ENCODE results near the gene BAIAP3. TPM values are rescaled to one million over a fixed set of nuclear protein-coding genes. Genes with fewer than 3 reads are reported as not detected.

The BAIAP3 gene
- total and polyA plus RNA-seq, 2 of the 4 experiments (the other 2 are of a cell fraction): 0.36 to 0.65 TPM

GRCh38 chr16:1300664-1301476, 32.6 kb upstream of the BAIAP3 start (continued):
- peak; percentile 50 for TF ChIP-seq RAD21 (IDR thresholded peaks at IDR 0.05; ENCODE audit: low read length)

GRCh38 chr16:1301562-1301961, 31.9 kb upstream of the BAIAP3 start:
- ChIA-PET CTCF (no interaction called here), POLR2A (ENCODE audit: unreplicated experiment) (no interaction called here)
- H3K4me1 ChIP-seq (ENCODE audit: control insufficient read depth, insufficient read depth, low read length): peaks cover 5% of the 10 kb centered on the region; the same call in 1 of the 2 replicates
- H3K56ac ChIP-seq (ENCODE audit: extremely low read depth, insufficient read depth, low read length): no peak overlapping the region
- H3K9me3 ChIP-seq (ENCODE audit: control insufficient read depth, insufficient read depth, low read length): no peaks in the 10 kb centered on the region
- H3K23ac ChIP-seq (ENCODE audit: low read depth, low read length): no peak overlapping the region
- peaks cover 3% of the 10 kb centered on the region; the same call in 1 of the 2 replicates for H3K9me1 ChIP-seq (ENCODE audit: insufficient read depth, low read length)
- no peak overlapping the region for H2BK5ac ChIP-seq (ENCODE audit: low read depth, low read length, poor library complexity, severe bottlenecking)
- TF ChIP-seq SMC3 (IDR thresholded peaks at IDR 0.05; ENCODE audit: low read depth, low read length) (no peak), CTCF (conservative IDR thresholded peaks at IDR 0.05; ENCODE audit: low read depth, low read length) (no peak), CEBPB (IDR thresholded peaks at IDR 0.05; ENCODE audit: low read depth, low read length) (no peak), FOS (IDR thresholded peaks at IDR 0.05; ENCODE audit: low read depth, low read length) (no peak), RCOR1 (IDR thresholded peaks at IDR 0.05; ENCODE audit: insufficient replicate concordance, low read length) (no peak), CHD1 (IDR thresholded peaks at IDR 0.05; ENCODE audit: low read depth, low read length) (no peak), POLR2A (IDR thresholded peaks at IDR 0.05; ENCODE audit: low read depth, low read length) (no peak), MAFK (IDR thresholded peaks at IDR 0.05; ENCODE audit: low read depth, low read length) (no peak), USF2 (IDR thresholded peaks at IDR 0.05; ENCODE audit: low read depth, low read length) (no peak), NFE2L2 (IDR thresholded peaks at IDR 0.05; ENCODE audit: low read depth, low read length) (no peak), RAD21 (IDR thresholded peaks at IDR 0.05; ENCODE audit: low read length) (no peak), ELK1 (IDR thresholded peaks at IDR 0.05; ENCODE audit: borderline replicate concordance, low read depth, low read length) (no peak)
- H4K8ac ChIP-seq (ENCODE audit: low read depth in 2 of 2, low read length in 2 of 2): no peak overlapping the region
- in situ Hi-C loops (cut with MboI; ENCODE audit: low sequenced_read_pairs): no loop called here
- H4K5ac ChIP-seq (ENCODE audit: low read depth, low read length): no peak overlapping the region
- H4K20me1 ChIP-seq (ENCODE audit: insufficient read depth, low read length): no peaks in the 10 kb centered on the region
- no TSS peak for BruUV-seq (replicated peaks)
- DNase-seq (no peak), ATAC-seq (ENCODE audit: low read depth) (no peak)
- H3K36me3 ChIP-seq (ENCODE audit: control insufficient read depth, insufficient read depth, low read length): no peaks in the 10 kb centered on the region
- no CpG with 5 or more reads among the region's 12 CpGs for WGBS, 2 experiments (ENCODE audit: extremely low coverage in 2 of 2, insufficient read length in 1 of 2)
- no peak overlapping the region for H3K14ac ChIP-seq (replicated peaks; ENCODE audit: low read depth, low read length)
- no peak overlapping the region for H3K27ac ChIP-seq (ENCODE audit: insufficient read depth, low read length)
- no peak overlapping the region for H3K18ac ChIP-seq (ENCODE audit: low read depth, low read length)
- H3K4me2 ChIP-seq (ENCODE audit: low read depth, low read length): no peak overlapping the region
- intact Hi-C loops (cut with micrococcal nuclease): no loop called here
- dilution Hi-C loops (cut with HindIII; ENCODE audit: low sequenced_read_pairs, unreplicated experiment): no loop called here
- H3K27me3 ChIP-seq (ENCODE audit: control insufficient read depth, insufficient read depth, low read length): peaks cover 11% of the 10 kb centered on the region
- H2AK5ac ChIP-seq (ENCODE audit: low read depth, low read length): no peak overlapping the region
- peak overlapping the region; percentile 91 for H2AFZ ChIP-seq (replicated peaks; ENCODE audit: low read length, poor library complexity)
- no peaks in the 10 kb centered on the region for H3K79me1 ChIP-seq (ENCODE audit: low read depth in 1 of 2, low read length in 2 of 2)
- H2BK15ac ChIP-seq (ENCODE audit: low read depth, low read length): no peak overlapping the region
- no peak overlapping the region for H4K91ac ChIP-seq (ENCODE audit: insufficient read depth, low read depth, low read length)
- H3K4me3 ChIP-seq (ENCODE audit: insufficient read depth, low read depth, low read length): no peak overlapping the region
- H3K4ac ChIP-seq (ENCODE audit: low read depth, low read length): no peak overlapping the region
- H3K9ac ChIP-seq (ENCODE audit: low read depth, low read length): no peak overlapping the region
- H2BK120ac ChIP-seq (ENCODE audit: low read depth, low read length): no peak overlapping the region
- H2AK9ac ChIP-seq (replicated peaks; ENCODE audit: low read depth, low read length, poor library complexity): peak overlapping the region; percentile 37
- H2BK20ac ChIP-seq (ENCODE audit: low read depth, low read length): no peak overlapping the region

Data from IMR-90 (cell line).